ENCODE measurements around the gene TSPEAR. TPM values are rescaled to one million over a fixed set of nuclear protein-coding genes. Genes with fewer than 3 reads are reported as not detected.

TSPEAR gene
- total RNA-seq, 2 donors from 2014 or later = not detected

DNA sequence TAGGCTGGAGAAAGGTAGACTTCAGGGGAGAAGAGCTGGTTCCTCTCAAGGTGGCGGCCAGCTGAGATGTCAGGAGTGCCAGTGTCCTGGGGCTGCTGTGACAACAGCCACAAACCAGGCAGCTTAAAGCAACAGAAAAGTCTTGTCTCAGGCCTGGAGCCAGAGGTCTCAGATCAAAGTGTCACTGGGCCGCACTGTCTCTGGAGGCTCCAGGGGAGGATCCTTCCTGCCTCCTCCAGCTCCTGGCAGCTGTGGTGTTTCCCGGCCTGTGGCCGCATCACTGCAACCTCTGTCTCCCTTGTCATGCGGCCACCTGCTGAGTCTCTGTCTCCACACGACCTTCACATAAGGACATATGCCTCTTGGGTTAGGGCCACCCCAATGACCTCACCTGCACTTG lies 24.4 kb upstream of the TSPEAR start:
- Histone ChIP-seq H3K36me3 (no peaks in the 10 kb centered on the region), H3K4me1 (ENCODE audit: control insufficient read depth in 1 of 2, low read depth in 2 of 2) (no peaks in the 10 kb centered on the region), H3K27me3 (replicated peaks; ENCODE audit: insufficient read depth) (no peaks in the 10 kb centered on the region), H3K4me3 (no peak overlapping the region), H3K27ac (no peak overlapping the region), H3K9me3 (peaks cover 29% of the 10 kb centered on the region)
- ATAC-seq (ENCODE audit: insufficient number of reproducible peaks, low FRiP score, low read depth) (no peak), DNase-seq (ENCODE audit: low spot score) (no peak)
- TF ChIP-seq, protein P1, sequence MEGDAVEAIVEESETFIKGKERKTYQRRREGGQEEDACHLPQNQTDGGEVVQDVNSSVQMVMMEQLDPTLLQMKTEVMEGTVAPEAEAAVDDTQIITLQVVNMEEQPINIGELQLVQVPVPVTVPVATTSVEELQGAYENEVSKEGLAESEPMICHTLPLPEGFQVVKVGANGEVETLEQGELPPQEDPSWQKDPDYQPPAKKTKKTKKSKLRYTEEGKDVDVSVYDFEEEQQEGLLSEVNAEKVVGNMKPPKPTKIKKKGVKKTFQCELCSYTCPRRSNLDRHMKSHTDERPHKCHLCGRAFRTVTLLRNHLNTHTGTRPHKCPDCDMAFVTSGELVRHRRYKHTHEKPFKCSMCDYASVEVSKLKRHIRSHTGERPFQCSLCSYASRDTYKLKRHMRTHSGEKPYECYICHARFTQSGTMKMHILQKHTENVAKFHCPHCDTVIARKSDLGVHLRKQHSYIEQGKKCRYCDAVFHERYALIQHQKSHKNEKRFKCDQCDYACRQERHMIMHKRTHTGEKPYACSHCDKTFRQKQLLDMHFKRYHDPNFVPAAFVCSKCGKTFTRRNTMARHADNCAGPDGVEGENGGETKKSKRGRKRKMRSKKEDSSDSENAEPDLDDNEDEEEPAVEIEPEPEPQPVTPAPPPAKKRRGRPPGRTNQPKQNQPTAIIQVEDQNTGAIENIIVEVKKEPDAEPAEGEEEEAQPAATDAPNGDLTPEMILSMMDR (IDR thresholded peaks at IDR 0.05) = no peak

DNA sequence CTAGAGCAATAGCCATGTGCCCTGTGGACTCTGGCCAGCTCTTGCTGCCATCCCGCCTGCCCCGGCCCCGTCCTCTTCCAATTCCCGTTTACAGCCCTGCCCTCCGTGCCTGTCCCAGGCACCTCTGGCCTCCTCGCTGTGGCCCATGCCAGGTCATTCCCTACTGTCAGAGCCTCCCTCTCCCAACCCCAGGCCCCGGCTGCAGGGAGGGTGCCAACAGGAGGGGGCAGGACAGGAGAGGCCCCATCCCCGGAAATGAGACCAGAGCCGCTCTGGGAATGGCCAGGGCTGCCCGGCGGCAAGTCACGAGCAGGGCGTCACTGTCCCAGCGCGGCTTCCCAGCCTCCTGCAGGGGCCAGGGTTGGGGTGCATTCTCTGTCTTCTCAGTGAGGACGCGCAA lies 23.5 kb upstream of the TSPEAR start:
- Histone ChIP-seq H3K36me3 (no peaks in the 10 kb centered on the region), H3K27ac (no peak overlapping the region), H3K4me1 (ENCODE audit: control insufficient read depth in 1 of 2, low read depth in 2 of 2) (no peaks in the 10 kb centered on the region), H3K4me3 (no peak overlapping the region), H3K27me3 (replicated peaks; ENCODE audit: insufficient read depth) (no peaks in the 10 kb centered on the region), H3K9me3 (peaks cover 29% of the 10 kb centered on the region)
- TF ChIP-seq, protein P1 (IDR thresholded peaks at IDR 0.05) = no peak
- no peak for DNase-seq (ENCODE audit: low spot score)
- ATAC-seq (ENCODE audit: insufficient number of reproducible peaks, low FRiP score, low read depth) = no peak

DNA sequence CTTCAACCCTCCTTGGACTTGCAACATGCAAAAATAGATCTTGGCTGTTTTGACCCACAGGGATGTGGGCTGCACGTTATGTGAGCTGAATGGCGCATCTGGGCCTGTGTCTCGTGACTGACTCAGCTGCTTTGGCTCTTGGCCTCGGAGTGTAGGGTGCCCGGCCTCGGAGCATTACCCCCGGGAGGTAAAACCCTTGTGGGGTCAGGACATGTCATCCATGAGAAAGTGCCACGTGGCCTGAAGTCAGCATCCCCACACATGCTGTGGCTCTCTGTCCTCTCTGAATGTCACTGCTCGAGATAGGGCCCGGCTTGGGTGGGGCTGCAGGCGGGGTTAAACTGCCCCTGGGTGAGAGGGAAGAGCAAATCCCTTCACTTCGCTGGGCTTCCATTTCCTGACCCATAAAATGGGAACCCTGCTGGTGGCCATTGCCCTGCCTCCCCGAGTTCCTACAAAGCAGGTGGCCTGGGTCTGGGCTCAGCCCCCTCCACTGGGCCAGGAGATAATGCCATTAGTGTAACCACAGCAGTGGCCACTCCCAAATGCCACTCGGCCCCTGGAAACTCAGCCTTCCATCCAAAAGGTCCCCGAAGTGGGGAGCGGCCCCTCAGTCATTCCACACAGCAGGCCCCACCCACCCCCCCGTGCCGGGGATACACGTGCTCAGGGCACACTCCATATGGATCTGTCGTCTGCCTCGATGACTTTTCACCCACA lies 22.8 kb upstream of the TSPEAR start:
- TF ChIP-seq, protein P1 (IDR thresholded peaks at IDR 0.05) = no peak
- Histone ChIP-seq H3K27me3 (replicated peaks; ENCODE audit: insufficient read depth) (no peaks in the 10 kb centered on the region), H3K36me3 (no peaks in the 10 kb centered on the region), H3K4me1 (ENCODE audit: control insufficient read depth in 1 of 2, low read depth in 2 of 2) (no peaks in the 10 kb centered on the region), H3K4me3 (no peak overlapping the region), H3K27ac (no peak overlapping the region), H3K9me3 (peaks cover 29% of the 10 kb centered on the region)
- DNase-seq (ENCODE audit: low spot score) (no peak), ATAC-seq (ENCODE audit: insufficient number of reproducible peaks, low FRiP score, low read depth) (no peak)

DNA sequence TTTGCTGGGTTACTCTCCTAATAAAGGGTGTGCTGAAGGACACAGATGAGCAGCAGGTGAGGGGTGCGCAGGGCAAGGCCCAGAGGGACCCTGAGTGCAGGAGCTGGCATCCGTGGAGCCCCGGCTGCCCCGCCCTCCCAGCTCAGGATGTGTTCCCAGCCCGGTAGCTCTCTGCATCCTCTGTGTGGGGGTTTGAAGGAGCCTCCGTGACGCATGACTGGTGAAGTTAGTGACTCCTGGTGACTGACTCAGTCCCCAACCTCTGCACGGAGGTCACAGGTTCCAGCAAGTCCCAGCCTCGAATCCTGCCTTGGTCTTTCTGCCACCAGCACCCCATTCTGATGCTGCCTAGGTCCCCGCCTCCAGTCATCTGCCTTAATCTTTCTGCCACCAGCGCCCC lies 21.6 kb upstream of the TSPEAR start:
- H3K4me1 ChIP-seq (ENCODE audit: control insufficient read depth in 1 of 2, low read depth in 2 of 2) = no peaks in the 10 kb centered on the region
- H3K9me3 ChIP-seq = peaks cover 17% of the 10 kb centered on the region
- DNase-seq (ENCODE audit: low spot score) (no peak), ATAC-seq (ENCODE audit: insufficient number of reproducible peaks, low FRiP score, low read depth) (no peak)
- no peaks in the 10 kb centered on the region for H3K27me3 ChIP-seq (replicated peaks; ENCODE audit: insufficient read depth)
- H3K4me3 ChIP-seq = no peak overlapping the region
- no peaks in the 10 kb centered on the region for H3K36me3 ChIP-seq
- H3K27ac ChIP-seq = no peak overlapping the region
- TF ChIP-seq, protein P1 (IDR thresholded peaks at IDR 0.05) = no peak

DNA sequence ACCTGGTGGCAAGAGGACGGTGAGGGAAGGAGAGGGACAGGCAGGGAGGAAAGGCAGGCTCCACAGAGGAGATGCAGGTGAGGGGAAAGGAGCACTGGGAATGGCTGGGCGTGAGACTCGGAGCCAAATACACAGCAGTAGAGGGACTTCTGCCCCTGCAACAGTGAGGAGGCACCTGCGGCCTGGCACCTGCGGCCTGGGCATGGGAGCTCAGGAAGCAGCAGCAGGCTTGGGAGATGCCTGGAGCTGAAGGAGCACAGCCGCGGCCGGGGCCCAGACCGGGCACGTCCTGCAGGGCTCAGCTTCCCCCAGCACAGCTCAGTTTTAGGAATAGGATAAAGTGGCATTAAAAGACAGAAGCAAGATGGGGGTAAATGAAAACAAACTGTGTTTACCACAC lies 20.9 kb upstream of the TSPEAR start:
- DNase-seq (ENCODE audit: low spot score) = no peak
- no peak overlapping the region for H3K27ac ChIP-seq
- peaks cover 11% of the 10 kb centered on the region for H3K9me3 ChIP-seq
- TF ChIP-seq, protein P1 (IDR thresholded peaks at IDR 0.05) = no peak
- H3K27me3 ChIP-seq (replicated peaks; ENCODE audit: insufficient read depth) = no peaks in the 10 kb centered on the region
- no peaks in the 10 kb centered on the region for H3K36me3 ChIP-seq
- no peaks in the 10 kb centered on the region for H3K4me1 ChIP-seq (ENCODE audit: control insufficient read depth in 1 of 2, low read depth in 2 of 2)
- no peak overlapping the region for H3K4me3 ChIP-seq
- ATAC-seq (ENCODE audit: insufficient number of reproducible peaks, low FRiP score, low read depth) = no peak
